Measurements from ENCODE around the gene CTTN.
"Not testable (repeated sequence)": the region's sequence is repeated elsewhere in the genome, so short reads cannot be mapped to it uniquely, and the experiment has no call there.

Gene CTTN

DNA sequence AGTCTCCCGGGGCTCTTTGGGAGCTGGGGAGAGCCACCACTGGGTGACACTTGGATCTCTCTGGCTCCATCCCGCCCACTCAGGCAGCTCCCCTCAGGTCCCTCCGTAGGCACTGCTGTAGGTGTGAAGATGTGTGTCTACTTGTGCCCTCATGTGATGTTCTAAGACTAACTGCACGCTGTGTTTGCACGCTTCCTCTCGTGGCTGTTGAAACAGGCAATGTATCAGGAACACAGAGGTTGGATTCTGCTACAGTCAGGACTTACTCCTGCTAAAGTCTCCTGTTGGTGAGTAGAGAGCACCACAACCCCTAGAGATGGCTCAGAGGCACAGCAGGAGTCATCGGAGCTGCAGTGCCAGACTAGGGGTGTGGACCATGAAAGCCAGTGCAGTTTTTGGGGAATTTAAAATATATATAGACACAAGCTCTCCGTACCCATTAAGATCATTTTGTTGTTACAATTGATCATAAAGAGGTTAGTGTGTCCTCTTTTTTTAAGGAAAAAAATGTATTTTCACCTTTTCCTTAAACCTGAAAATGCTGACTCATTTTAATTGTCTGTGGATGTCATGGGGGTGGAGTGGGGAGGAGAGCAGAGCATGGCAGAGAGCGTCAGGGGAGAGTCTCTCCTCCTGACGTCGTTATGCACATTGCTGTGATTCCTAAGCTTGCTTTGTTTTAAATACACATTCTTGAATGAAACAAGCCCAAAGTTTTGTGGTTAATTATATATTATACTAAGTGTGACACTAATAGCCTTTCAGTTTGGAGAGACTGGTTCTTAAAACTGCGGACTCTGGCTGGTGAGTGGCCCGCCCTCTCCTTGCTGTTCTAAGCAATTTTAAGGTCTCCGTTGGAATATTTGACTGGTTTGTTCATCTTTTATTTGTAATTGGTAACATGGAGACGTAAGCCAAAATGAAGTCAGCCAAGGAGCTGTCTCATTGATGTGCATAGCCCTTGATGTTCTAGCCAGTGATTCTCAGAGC lies 16.2 kb upstream of the CTTN start:
- DNase-seq = peak; percentile 87

DNA sequence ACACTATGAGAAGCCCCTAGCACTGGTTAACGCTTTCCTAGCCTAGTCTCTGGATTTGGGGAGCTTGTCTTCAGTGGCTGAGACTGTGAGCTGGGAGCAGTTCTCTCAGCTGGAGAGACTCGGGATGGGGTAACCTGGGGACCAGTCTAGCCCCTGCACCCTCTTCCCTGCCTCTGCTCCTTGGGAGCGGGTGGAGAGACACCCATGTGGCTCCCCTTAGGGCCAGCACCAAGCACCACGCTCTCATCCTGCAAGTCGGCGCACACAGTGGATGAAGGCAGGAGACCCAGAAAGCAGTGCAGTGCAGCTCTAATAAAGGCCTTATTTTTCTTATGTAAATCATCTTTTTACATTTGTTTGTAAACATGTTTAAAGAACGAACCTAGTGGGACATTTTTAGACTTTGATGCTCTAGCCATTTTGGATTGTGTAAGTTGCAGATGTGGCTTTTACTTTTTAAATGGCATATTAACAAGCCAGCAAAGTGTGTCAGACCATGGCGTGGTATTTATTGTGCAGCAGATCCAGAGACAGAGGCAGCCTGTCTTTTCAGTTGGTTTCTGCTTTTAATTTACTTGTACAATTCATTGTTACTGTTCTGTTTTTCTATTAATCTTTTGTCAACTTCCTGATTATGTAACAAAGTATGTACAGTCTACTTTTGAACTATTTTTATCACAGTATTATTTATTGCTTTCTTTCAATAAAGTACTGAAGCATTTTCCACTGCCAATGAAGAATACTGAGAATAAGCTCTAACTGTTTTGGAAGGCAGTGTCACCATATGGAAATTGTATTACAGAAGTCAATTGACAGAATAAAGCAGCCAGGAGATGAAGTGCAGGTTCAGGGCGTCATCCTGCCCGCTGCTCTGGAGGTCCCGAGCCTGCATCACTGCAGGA lies 14.4 kb upstream of the CTTN start:
- DNase-seq = peak; percentile 31

DNA sequence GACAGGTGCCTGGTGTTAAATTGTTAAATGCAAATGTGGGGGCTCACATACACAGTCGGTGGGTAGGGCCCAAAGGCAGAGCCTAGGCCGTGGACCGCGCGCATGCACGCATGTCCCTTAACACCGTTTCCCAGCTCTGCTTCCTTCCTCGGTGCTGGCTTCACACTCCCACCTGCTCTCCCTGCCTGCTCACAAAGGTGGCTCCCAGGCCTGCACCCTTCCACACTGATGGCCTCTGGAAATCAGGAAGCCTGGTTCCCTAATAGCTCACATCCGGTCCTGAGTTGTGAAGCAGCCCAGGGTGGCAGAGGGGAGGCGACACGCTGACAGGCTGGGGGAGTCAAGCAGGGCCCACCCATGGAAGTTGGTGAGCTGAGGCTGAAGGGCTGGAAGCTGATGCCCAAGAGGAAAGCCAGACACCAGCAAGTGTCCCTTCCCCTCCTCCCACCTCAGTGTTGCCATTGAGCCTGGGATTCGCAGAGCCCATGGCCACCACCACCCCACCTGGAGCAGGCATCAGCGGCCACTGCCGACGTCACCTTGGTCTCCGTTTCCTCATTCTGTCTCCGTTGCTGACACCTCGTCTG lies 13.7 kb upstream of the CTTN start:
- no peak for DNase-seq

DNA sequence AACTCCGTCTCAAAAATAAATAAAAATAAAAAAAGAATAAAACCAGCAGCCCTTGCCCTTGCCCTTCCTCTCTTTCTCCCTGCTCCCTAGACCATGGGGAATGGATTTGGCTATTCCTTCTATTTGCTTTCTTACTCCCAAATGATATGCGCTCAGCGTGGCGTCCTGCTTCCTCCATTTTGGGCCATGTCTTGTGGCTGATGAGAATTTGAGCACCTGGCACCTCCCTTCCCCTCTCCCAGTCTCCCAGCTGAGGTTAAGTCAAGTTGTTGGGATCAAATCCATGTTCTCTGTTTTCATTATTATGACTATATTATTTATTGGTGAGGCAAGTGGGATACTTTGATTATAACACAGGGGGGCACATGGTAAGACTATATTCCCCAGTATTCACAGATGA lies 10.8 kb upstream of the CTTN start:
- DNase-seq = no peak

DNA sequence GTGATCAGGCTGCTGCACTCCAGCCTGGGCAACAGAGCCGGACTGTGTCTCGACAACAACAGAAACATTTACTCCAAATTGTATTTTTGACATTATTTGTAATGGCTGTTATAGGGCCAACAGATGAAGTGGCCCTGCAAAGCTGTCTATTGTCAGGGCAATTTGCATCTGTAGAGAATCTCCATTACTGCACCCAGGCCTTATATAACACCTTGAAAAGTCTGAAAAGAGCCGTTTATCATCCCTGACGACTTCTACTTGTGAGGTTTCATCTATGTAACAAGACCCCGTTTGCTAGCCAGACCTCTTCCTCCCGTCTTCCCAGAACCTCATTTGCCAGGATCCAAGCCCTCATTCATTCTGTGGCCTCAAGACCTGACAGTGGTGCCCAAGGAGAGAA lies 9.1 kb upstream of the CTTN start:
- DNase-seq = no peak

DNA sequence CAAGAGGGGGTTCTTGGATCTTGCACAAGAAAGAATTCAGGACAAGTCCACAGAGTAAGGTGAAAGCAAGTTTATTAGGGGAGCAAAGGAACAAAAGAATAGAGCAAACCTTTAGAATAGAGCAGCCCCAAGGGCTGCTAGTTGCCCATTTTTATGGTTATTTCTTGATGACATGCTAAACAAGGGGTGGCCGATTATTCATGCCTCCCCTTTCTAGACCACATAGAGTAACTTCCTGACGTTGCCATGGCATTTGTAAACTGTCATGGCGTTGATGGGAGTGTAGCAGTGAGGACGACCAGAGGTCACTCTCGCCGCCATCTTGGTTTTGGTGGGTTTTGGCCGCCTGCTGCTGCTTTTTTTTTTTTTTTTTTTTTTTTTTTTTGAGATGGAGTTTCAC lies 7.4 kb upstream of the CTTN start:
- not testable (repeated sequence) for DNase-seq

DNA sequence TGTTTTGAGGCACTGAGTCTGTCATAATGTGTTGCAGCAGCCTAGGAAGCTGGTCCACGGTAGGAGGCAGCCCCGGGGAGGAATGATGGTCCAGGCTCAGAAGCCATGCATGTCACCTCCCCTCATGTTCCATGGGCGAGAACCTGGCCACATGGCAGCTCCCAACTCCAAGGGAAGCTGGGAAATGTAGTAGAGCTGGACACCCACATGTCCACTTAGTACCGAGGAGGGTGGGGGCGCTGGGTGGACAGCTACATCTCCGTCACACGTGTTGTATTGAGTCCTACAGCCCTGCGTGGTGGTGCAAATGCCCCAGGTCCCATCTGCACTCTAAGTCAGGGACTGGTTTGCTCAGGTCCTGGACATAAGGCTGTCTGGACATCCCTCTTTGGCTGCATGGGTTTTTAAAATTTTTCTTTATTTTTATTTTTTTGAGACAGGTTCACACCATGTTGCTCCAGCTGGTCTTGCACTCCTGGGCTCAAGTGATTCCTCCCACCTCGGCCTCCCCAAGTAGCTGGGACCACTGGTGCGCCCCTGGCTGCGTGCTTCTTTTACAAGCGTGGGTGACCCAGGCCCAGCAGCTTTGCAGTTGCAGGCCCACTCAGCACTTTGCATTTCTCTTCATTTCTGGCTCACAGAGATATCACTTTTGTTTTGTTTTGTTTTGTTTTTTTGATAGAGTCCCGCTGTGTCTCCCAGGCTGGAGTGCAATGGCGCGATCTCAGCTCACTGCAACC lies 3.9 kb upstream of the CTTN start:
- DNase-seq = no peak

DNA sequence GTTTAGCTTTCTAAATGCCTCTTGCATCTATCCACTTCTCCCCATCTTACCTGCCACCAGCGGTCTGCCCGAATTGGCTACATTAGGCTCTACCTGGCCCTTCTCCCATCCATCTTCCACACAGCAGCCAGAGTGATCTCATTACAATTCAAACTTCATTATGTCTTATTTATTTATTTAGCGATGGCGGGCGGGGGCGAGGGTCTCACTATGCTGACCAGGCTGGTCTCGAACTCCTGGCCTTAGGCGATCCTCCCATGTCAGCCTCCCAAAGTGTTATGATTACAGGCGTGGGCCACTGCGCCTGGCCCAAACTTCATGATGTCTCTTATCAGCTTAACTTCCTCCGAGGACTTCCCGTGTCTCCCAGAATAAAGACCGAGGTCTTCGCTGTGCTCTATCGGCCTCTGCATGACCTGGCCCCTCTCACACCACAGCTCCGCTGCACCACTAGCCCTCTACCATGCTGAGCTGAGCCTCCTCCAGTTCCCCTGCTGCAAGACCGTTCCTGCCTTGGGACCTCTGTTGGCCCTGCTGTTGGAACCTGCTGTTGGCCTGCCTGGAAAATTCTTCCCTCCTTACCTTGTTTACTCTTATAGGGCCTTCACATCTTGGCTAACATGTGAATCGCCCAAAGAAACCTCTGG lies 870 bp upstream of the CTTN start:
- DNase-seq = no peak

DNA sequence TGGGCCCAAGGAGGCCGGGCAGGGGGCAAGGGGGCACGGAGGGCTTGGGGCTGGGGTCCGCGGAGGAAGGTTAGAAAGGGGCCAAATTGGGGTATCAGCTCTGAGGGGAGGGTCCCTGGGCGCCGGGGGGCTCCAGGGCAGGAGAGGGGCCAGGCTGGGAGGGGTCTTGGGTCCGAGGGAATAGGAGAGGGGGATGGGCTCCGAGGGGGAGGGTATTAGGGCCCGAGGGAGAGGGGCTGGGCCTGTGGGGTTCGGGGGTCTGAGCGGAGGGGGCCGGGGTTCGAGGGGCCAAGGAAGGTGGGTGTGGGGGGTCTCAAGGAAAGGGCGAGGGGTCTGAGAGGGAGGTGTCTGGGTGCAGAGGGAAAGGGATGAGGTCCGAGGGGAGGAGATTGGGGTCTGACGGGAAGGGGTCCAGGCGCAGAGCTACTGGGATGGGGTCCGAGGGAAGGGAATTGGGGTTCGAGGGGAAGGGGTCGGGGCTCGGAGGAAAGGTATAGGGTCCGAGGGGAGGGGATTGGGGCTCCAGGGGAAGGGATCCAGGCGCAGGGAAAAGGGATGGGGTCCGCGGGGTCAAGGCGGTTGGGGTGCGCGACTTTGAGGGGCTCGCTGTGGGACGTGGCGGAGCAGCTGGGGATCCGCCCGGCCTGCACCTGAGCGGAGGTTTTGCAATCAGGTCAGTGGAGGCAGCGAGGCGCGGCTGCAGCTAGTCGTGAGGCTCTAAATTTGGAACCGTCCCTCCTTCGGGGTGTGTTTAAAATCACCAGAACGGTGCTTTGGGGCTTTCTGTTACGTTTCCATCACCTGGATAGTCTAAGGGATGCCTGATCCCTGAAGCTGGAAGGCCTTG lies 728 bp downstream of the CTTN start:
- DNase-seq = no peak

DNA sequence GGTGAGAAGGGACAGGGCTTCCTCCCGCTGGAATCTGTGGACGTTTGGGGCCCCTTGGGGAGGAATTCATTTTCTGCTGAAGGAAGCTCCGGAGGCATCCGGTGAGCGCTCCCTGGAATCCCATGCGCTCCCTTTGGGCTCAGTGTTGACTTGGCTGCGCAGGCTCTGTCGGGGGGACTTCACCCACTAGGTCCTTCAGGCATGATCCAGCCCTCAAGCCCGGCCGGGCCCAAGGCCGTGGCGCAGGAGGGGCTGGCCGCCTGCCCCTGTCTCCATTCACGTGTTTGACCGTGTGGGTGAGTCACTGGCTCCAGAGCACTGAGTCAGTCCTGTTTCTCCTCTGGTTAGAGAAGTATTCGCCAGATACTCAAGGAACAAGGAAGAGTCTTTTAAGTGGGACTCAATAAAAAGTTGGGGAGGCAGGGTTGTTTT lies 1.4 kb downstream of the CTTN start:
- peak; percentile 91 for DNase-seq

DNA sequence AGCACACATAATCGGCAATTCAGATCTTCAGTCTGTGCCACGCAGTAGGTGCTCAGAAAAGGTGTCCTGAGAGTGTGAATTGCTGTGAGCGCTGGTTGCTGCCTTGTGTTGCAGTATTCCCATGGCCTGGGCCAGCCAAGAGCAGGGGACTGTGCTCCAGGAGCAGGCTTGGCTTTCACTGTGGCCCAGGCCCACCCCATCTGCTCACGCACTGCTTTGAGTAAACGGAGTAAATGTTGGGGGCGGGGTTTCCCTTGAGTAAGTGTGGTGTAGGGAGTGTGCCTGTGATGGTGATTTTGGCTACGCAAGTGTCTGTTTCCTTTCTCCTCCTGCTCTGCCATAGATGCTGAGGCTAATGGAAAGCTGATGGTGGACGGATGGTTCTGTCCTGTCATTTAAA lies 2.3 kb downstream of the CTTN start:
- no peak for DNase-seq

DNA sequence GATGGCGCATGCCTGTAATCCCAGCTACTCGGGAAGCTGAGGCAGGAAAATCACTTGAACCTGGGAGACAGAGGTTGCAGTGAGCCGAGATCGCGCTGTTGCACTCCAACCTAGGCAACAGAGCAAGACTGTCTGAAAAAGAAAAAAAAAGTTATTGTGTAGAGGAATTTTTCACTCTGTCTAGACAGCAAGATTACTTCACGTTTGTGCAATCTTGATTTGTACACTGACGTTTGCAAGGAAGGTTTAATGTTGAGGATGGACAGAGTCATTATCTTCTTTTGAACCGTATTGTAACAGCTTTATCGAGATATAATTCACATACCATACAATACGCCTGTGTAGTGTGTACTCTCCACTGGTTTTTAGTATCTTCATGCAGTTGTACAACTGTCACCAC lies 3.7 kb downstream of the CTTN start:
- DNase-seq = no peak

DNA sequence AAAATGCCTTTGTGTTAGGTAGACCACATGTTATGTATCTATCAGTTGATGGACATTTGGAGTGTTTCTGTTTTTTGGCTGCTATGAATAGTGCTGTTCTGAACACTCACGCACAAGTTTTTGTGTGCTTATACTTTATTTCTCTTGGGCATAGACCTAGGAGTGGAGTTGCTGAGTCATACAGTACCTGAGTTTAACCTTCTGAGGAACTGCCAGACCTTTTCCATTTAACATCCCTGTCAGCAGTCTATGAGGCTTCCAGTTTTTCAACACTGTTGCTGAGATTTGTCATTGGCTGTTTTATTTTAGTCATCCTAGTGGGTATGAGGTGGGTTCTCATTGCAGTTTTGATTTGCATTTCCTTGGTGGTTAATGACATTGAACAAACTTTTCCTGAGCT lies 4.4 kb downstream of the CTTN start:
- DNase-seq = no peak

DNA sequence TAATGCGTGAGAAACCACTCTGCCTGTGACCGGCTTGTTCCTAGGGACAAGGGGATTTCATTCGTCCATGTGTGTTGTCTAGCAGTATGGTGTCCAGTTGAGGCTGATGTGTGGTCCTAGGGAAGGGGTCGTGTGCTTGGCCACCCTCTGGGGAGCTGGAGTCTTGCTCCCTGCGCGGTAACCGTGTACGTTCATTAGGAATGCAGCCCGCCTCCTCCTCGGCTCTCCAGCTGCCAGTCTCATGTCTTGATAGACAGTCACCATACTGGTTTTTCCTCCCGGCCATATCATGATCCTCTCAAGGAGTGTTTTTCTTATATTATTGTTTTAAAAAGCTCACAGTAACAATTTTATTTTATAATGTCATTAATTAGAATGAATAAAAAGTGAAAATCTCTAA lies 5.9 kb downstream of the CTTN start:
- no peak for DNase-seq

DNA sequence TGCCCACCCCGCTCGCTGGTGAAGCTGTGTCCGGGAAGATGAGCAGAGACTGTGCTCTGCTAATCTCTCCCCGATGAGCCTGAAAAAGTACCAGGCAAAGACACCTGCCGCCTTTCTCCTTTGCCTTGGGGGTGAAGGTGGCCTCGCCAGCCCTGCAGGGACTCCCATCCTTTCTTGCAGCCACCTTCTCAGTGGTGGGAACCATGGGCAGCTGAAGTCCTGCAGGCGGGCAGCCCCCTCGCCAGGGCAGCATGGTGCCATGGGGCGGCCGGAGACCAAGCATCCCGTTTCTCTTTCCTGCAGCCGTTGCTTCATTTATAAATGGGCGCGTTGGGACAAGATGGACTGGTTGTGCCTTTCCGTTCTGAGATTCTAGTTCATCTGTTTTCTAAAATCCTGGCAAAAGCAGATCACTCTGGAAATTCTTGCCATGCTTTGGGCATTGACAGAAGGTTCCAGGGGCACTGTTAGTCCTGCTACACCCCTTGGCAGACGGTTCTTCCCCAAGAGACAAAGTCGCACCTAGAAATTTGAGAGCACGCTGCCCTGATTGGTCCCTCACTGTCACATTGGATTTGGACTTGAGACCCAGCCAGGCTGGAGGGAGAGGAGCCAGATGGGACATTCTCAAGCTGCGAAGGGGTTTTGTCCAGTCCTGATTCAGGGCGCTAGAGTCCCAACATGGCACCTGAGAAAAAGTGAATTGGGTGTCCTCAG lies 7.5 kb downstream of the CTTN start:
- DNase-seq = no peak

DNA sequence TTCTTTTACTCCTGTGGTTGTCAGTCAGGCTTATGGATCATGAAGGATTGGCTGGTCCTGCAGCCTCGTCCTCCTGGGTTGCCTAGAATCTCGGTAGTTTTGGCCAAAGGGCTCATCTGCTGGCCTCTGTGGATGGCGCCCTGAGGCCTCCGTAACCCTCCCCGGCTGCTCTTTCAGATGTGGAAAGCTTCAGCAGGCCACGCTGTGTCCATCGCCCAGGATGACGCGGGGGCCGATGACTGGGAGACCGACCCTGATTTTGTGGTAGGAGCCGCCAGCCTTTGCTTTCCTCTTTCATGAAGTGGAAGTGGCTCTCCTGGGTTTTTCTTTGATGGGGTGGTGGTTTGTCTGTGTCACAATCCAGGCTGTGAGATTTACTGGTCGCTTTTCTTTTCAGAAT lies 8.8 kb downstream of the CTTN start:
- no peak for DNase-seq

DNA sequence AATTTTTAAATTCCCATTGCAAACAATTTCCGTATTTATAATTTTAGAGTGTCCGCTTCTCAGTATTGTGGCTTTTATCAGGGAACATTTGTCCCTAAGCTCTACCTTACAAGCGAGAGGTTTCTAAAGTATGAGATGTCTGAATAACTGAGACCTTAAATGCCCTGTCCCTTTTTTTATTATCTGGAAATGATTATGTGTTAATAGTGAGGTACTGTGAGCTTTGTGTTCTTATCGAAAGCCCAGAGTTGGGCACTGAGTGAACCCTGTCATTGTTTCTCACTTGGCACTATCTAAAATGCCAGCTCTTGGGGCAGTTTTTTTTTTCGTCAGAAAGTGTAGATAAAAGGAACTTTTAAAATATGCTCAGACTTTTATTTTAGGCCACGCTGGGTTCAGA lies 9.5 kb downstream of the CTTN start:
- no peak for DNase-seq

DNA sequence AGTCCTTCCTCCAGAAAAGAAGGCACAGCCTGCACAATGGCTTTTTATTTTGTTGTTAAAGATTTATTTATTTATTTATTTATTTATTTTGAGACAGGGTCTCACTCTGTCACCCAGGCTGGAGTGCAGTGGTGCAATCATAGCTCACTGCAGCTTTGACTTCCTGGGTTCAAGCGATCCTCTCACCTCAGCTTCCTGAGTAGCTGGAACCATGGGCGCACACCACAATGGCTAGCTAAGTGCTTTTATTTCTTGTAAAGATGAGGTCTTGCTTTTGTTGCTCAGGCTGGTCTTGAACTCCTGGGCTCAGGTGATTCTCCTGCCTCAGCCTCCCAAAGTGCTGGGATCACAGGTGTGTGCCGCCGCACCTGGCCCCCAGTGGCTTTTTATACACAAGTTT lies 10.0 kb downstream of the CTTN start:
- not testable (repeated sequence) for DNase-seq

DNA sequence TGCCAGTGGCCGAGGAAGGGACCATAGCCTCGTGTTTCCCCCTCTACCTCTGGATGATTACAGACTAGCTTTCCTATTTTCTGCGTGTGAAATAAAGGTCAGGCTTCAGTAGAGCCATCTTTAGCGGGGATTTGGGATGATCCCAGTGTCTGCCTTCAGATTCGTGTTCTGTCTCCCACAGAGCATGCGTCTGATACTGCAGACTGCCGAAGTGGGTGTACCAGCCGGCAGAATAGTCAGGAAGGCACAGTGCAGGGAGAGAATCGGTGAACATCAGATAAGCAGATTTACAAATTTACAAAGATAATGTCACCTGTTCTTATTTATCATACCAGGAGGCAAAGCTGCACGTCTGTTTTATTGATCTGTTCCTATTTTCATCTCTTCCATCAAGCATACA lies 11.1 kb downstream of the CTTN start:
- DNase-seq = no peak

DNA sequence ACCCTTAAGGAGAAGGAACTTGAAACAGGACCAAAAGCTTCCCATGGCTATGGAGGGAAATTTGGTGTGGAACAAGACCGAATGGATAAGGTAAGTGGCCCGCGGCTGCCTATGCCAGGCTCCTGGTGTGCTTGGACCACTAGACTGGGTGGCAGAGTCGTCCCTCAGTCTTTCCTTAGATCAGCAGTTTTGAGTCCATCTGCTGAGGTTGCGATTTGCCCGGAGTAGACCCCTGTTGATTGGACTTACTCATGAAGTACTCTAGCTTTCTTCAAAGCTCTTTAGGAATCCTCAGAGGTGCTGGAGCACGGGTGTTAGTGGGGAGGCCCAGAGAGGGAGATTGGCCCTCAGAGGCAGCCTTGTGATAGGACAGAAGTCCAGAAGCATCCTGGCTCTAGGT lies 11.5 kb downstream of the CTTN start:
- DNase-seq = no peak
